ENCODE data around the gene LAMA2.

DNA sequence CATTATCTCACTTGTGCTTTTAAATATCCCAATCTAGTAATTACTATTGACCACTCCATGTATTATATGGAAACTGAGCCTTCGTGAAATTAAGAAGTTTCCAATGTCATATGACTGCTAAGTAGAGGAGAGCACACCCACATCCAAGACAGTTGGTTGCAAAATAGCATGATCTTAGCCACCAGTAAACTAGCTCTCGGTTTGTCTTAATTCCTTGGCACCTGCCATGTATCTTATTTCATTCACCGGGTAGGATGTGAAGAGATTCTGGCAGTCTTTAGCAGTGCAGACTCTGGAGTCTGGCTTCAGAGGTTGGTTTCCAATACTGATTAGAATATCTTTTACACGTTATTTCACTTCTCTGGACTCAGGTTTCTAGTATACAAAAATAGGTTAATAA is 270.3 kb downstream of the LAMA2 start:
- TF ChIP-seq, protein P1, sequence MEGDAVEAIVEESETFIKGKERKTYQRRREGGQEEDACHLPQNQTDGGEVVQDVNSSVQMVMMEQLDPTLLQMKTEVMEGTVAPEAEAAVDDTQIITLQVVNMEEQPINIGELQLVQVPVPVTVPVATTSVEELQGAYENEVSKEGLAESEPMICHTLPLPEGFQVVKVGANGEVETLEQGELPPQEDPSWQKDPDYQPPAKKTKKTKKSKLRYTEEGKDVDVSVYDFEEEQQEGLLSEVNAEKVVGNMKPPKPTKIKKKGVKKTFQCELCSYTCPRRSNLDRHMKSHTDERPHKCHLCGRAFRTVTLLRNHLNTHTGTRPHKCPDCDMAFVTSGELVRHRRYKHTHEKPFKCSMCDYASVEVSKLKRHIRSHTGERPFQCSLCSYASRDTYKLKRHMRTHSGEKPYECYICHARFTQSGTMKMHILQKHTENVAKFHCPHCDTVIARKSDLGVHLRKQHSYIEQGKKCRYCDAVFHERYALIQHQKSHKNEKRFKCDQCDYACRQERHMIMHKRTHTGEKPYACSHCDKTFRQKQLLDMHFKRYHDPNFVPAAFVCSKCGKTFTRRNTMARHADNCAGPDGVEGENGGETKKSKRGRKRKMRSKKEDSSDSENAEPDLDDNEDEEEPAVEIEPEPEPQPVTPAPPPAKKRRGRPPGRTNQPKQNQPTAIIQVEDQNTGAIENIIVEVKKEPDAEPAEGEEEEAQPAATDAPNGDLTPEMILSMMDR (conservative IDR thresholded peaks at IDR 0.05 in 1 of 2, IDR thresholded peaks at IDR 0.05 in 1 of 2; ENCODE audit: low read depth in 1 of 2, low read length in 2 of 2): no peak
- no peak for TF ChIP-seq EZH2 (IDR thresholded peaks at IDR 0.05; ENCODE audit: low read length, missing control alignments)

Measured in fibroblast of lung (primary cell).